H4 (cell line): Measurements from ENCODE around the gene TTLL11. TPM values are rescaled to one million over a fixed set of nuclear protein-coding genes. Genes with fewer than 3 reads are reported as not detected.

Experiments used
- DNase-seq: peaks from one replicate; pipeline ENCODE4 v3.0.0-alpha.2; 2015; ENCODE audit warnings: low spot score
- total RNA-seq: library from RNA; depleted of rRNA; stranded (reverse); fragments of >200 nt; shearing (Covaris generic); gene quantifications from 2 replicates; pipeline ENCODE4 v1.2.3, GENCODE V29; 2014

Gene TTLL11
- total RNA-seq, 1 experiment from 2014 or later = 2.0 TPM

- DNase-seq = no peak
Observed at GRCh38 chr9:121883281-121884056, 209.6 kb downstream of the TTLL11 start.

GRCh38 chr9:121881920-121882500, 211.1 kb downstream of the TTLL11 start:
- DNase-seq = no peak

GRCh38 chr9:121880343-121880898, 212.7 kb downstream of the TTLL11 start:
- DNase-seq = no peak

- DNase-seq = no peak
Observed at GRCh38 chr9:121878271-121878822, 214.8 kb downstream of the TTLL11 start.

GRCh38 chr9:121876658-121877271, 216.3 kb downstream of the TTLL11 start:
- DNase-seq = no peak

- DNase-seq = no peak
Observed at GRCh38 chr9:121876255-121876654, 216.9 kb downstream of the TTLL11 start.

GRCh38 chr9:121874524-121874923, 218.6 kb downstream of the TTLL11 start:
- no peak for DNase-seq

- no peak for DNase-seq
Observed at GRCh38 chr9:121871431-121872025, 221.6 kb downstream of the TTLL11 start.

- DNase-seq = no peak
Observed at GRCh38 chr9:121870271-121870670, 222.8 kb downstream of the TTLL11 start.

GRCh38 chr9:121868626-121869025, 224.5 kb downstream of the TTLL11 start:
- no peak for DNase-seq

GRCh38 chr9:121866927-121867326, 226.2 kb downstream of the TTLL11 start:
- no peak for DNase-seq

- DNase-seq = no peak
Observed at GRCh38 chr9:121865884-121866283, 227.2 kb downstream of the TTLL11 start.

GRCh38 chr9:121865060-121865459, 228.0 kb downstream of the TTLL11 start:
- no peak for DNase-seq

- DNase-seq = no peak
Observed at GRCh38 chr9:121863955-121864354, 229.2 kb downstream of the TTLL11 start.

GRCh38 chr9:121862371-121863332, 230.5 kb downstream of the TTLL11 start:
- no peak for DNase-seq

GRCh38 chr9:121861501-121862180, 231.5 kb downstream of the TTLL11 start:
- DNase-seq = no peak

GRCh38 chr9:121860744-121861143, 232.4 kb downstream of the TTLL11 start:
- DNase-seq = peak; percentile 80

- DNase-seq = no peak
Observed at GRCh38 chr9:121860213-121860612, 232.9 kb downstream of the TTLL11 start.

- no peak for DNase-seq
Observed at GRCh38 chr9:121859646-121860045, 233.5 kb downstream of the TTLL11 start.

GRCh38 chr9:121858788-121859187, 234.3 kb downstream of the TTLL11 start:
- DNase-seq = no peak
